Progenitor cell of endocrine pancreas (in vitro differentiated cells): ENCODE results near the gene KIF3C. TPM values are rescaled to one million over a fixed set of nuclear protein-coding genes. Genes with fewer than 3 reads are reported as not detected.

Experiments used
- DNase-seq: peaks from one replicate; pipeline ENCODE4 v3.0.0; 2021; ENCODE audit warnings: low spot score; ENCODE audit not compliant: unreplicated experiment
- H3K27ac Mint-ChIP-seq: 2 replicates; pipeline ENCODE4 v1.8.0; 2021; ENCODE audit warnings: mild to moderate bottlenecking, moderate library complexity, mixed read lengths
- H3K27me3 Mint-ChIP-seq: 2 replicates; pipeline ENCODE4 v1.8.0; 2021; ENCODE audit warnings: mixed read lengths
- H3K36me3 Mint-ChIP-seq: 2 replicates; pipeline ENCODE4 v1.8.0; 2022; ENCODE audit warnings: mixed read lengths; ENCODE audit not compliant: insufficient read depth
- H3K4me1 Mint-ChIP-seq: 2 replicates; pipeline ENCODE4 v1.8.0; 2021; ENCODE audit warnings: low read depth, mixed read lengths
- H3K4me3 Mint-ChIP-seq: 2 replicates; pipeline ENCODE4 v1.8.0; 2021; ENCODE audit warnings: low read depth, mild to moderate bottlenecking, moderate library complexity, mixed read lengths
- H3K9me3 Mint-ChIP-seq: 2 replicates; pipeline ENCODE4 v1.8.0; 2021; ENCODE audit warnings: low read depth, mixed read lengths
- total RNA-seq: library from RNA; stranded (reverse); gene quantifications from 2 replicates; pipeline ENCODE4 v1.2.1, GENCODE V29; 2021
- TF ChIP-seq, protein P1 (sequence below): fragments of 200-600 bp; sonication (generic); IDR thresholded peaks from one replicate; pipeline ENCODE4 v1.5.0; 2021; ENCODE audit warnings: antibody characterized with exemption, mild to moderate bottlenecking; ENCODE audit not compliant: unreplicated experiment

KIF3C gene
- total RNA-seq, 1 donor from 2014 or later, result 42.3 TPM

DNA sequence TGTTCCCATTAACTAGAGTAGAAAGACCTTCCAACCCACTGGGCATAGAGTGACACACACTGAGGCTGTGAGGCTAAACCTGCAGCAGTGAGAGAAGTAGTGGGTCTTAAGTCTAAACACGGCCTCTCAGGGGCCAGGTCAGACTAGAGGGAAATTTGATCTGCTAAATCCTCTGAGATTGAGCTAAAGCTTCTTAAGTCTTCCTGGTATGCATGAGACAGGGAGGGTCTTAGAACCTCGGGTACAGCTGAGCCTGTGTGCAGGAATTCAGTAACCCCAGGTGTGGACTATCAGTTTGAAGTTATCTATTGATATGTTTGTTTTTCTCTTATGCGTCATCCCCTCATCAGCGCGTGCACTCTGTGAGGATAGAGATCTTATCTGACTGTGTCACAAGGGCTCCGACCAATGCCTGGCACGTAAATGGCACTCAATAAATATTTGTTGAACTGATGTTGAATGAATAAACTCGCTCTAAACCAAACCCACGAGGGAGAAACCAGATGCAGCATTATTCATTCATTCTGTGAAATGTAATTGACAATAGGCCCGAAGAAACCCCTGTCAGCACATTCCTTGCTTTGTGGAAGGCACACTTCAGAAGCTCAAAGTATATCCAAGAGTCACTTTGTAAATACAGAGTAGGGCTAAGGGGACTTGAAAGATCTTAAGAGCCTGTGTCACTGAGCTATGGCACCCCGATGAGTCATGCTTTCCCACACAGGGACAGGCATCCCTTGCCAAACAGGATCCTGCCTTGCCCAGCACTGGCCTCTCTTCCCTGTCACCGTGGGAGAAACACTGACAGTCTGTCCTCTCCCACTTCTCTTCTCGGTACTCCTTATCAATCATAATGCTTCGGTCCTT lies 29.9 kb upstream of the KIF3C start:
- H3K36me3 Mint-ChIP-seq, result no peaks in the 10 kb centered on the region
- peaks cover 19% of the 10 kb centered on the region for H3K4me1 Mint-ChIP-seq
- H3K4me3 Mint-ChIP-seq, result no peak overlapping the region
- peaks cover 8% of the 10 kb centered on the region for H3K27me3 Mint-ChIP-seq
- DNase-seq, result no peak
- TF ChIP-seq, protein P1, sequence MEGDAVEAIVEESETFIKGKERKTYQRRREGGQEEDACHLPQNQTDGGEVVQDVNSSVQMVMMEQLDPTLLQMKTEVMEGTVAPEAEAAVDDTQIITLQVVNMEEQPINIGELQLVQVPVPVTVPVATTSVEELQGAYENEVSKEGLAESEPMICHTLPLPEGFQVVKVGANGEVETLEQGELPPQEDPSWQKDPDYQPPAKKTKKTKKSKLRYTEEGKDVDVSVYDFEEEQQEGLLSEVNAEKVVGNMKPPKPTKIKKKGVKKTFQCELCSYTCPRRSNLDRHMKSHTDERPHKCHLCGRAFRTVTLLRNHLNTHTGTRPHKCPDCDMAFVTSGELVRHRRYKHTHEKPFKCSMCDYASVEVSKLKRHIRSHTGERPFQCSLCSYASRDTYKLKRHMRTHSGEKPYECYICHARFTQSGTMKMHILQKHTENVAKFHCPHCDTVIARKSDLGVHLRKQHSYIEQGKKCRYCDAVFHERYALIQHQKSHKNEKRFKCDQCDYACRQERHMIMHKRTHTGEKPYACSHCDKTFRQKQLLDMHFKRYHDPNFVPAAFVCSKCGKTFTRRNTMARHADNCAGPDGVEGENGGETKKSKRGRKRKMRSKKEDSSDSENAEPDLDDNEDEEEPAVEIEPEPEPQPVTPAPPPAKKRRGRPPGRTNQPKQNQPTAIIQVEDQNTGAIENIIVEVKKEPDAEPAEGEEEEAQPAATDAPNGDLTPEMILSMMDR, result no peak
- peaks cover 3% of the 10 kb centered on the region for H3K9me3 Mint-ChIP-seq
- peak overlapping the region; percentile 91 for H3K27ac Mint-ChIP-seq

DNA sequence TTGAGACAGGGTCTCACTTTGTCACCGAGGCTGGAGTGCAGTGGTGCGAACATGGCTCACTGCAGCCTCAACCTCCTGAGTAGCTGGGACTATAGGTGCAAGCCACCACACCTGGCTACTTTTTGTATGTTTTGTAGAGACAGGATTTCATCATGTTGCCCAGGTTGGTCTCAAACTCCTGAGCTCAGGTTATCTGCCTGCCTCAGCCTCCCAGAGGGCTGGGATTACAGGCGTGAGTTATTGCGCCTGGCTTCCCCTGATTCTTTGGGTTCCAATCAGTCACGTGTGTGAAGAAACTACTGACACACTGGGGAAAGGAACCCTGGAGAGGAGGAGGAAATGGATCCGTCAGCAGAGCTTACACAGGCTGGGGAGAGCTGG lies 29.3 kb upstream of the KIF3C start:
- Mint-ChIP-seq H3K9me3 (peaks cover 3% of the 10 kb centered on the region), H3K27ac (peak overlapping the region; percentile 91), H3K27me3 (peaks cover 8% of the 10 kb centered on the region), H3K4me1 (peaks cover 19% of the 10 kb centered on the region), H3K36me3 (no peaks in the 10 kb centered on the region), H3K4me3 (no peak overlapping the region)
- no peak for DNase-seq
- TF ChIP-seq, protein P1, result no peak

DNA sequence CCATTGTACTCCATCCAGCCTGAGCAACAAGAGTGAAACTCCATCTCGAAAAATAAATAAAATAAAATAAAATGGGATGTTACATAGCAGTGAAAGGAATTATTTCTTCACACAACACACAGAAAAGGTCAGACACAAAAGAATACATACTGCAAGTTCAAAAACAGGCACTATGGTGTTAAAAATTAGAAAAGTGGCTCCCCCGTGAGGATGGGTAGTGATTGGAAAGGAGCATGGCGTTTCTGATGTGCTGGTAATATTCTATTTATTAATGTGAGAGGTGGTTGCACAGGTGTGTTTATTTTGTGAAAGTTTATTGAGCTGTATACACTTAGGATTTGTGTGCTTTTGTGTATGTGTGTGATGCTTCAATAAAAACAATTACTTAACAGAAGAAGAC lies 28.6 kb upstream of the KIF3C start:
- no peak for DNase-seq
- Mint-ChIP-seq H3K4me1 (peaks cover 19% of the 10 kb centered on the region), H3K36me3 (no peaks in the 10 kb centered on the region), H3K27me3 (peaks cover 8% of the 10 kb centered on the region), H3K9me3 (peaks cover 3% of the 10 kb centered on the region), H3K27ac (peak overlapping the region; percentile 53), H3K4me3 (no peak overlapping the region)
- TF ChIP-seq, protein P1, result no peak

DNA sequence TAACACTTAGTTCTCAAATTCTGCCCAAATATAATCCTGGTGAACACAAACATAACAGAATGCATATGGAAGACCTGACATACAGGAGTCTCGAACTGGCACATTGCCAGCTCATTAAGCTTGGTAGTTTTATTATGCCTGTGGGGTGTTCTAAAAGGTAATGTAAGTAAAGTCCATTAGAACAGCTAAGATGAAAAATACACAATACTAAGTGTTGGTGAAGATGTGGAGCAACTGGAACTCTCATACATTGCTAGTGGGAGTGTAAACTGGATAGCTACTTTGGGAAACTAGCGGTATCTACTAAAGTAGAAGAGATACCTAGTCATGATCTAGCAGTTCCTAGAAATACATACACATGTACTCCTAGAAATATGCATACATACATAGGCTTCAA lies 27.3 kb upstream of the KIF3C start:
- H3K27me3 Mint-ChIP-seq, result peaks cover 6% of the 10 kb centered on the region
- no peaks in the 10 kb centered on the region for H3K36me3 Mint-ChIP-seq
- peaks cover 19% of the 10 kb centered on the region for H3K4me1 Mint-ChIP-seq
- H3K27ac Mint-ChIP-seq, result no peak overlapping the region
- no peak overlapping the region for H3K4me3 Mint-ChIP-seq
- DNase-seq, result no peak
- peaks cover 3% of the 10 kb centered on the region for H3K9me3 Mint-ChIP-seq
- TF ChIP-seq, protein P1, result no peak

DNA sequence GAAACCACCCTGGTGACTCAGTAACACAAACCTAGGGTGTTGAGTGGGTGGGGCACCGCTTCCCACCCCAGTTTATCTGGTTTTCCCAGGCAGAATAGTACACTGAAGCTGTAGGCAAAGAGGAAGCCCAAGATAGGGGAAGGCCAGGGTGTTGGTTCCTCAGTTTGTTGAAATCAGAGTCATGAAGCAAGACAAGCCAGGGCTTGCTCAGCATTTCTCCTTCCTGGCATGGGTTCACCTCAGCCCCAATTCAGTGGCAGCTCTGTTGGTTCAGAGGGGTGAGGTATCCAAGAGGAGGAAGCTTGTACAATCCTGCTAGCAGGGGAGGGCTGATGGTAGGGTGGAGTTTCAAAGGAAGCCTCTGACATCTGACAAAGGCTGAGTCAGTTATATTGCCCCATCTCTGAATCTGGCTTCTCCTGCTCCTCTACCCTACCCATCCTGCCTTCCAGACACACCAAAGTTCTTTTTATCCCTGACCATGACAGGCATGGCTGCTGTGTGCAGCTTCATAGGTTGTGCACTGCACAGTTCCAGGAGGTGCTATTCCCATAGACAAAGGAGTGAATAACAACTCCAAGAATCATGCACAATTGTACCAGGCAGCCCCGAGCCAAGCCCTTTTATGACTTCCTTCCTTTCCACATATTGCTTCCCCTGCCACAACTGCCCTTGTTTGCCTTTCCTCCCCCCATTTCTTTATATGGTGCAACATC lies 26.7 kb upstream of the KIF3C start:
- TF ChIP-seq, protein P1, result no peak
- Mint-ChIP-seq H3K9me3 (peaks cover 3% of the 10 kb centered on the region), H3K27ac (no peak overlapping the region), H3K36me3 (no peaks in the 10 kb centered on the region), H3K4me1 (peaks cover 19% of the 10 kb centered on the region), H3K4me3 (no peak overlapping the region), H3K27me3 (peaks cover 6% of the 10 kb centered on the region)
- no peak for DNase-seq
